GM18873 (cell line): Measurements from ENCODE around the gene RPH3AL.
"Not testable (repeated sequence)": the region's sequence is repeated elsewhere in the genome, so short reads cannot be mapped to it uniquely, and the experiment has no call there.

ENCODE experiments used
- ATAC-seq: cut with Tn5 transposase; IDR thresholded peaks from one replicate; pipeline ENCODE4 v1.9.1; 2021; ENCODE audit warnings: mild to moderate bottlenecking, moderate library complexity, moderate number of reproducible peaks; ENCODE audit not compliant: unreplicated experiment, low FRiP score

The RPH3AL gene

DNA sequence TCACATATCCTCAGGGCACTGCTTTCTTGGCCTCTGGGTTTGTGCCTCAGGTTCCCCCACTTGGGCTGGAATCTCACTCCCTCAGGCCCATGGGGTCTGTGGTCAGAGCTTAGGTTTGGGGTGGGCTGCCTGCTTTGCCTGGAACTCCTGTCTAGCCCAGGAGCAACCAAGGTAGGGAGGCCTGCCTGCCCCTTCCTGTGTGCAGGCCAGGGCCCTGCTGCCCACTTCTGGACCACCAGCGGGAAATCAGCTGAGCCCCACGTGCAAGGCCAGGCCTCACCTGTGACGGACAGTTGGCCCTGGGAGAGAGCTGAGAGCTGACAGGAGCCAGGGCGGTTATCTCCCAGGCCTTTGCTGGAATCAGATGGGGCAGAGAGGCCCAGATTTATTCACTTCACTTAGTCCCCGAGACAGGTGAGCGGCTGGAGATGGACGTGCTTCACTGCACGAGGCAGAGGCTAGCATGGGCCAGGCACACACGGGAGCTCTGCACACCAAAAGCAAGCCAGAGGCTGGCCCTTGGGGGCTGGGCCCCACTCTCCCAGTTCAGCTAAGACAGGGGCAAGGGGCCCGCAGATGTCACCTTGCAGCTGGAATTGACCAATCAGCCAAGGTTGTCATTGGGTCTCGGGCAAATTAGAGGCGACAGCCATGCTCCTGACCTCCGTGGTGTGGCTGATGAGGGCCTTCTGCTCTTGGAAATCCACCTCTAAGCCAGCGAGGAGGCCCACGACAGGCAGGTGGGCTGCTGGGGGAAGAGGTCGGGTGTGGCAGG is 121.2 kb downstream of the RPH3AL start:
- ATAC-seq: no peak

DNA sequence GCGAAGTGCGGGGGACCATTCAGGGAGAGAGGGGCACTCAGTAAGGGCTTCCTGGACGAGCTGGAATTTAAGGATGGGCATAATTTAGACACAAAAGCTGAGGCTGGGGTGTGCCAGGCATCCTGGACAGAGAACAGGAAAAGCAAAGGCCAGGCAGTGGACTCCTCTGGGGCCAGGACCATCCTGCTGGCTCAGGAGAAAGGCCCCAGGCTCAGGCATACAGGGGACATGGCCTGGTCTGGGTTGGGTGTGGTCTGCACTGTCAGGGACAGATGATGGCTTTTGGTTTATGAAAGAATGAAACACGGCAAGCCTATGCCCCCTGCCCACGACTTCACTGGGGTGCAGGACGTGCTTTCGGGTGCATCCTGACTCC is 122.2 kb downstream of the RPH3AL start:
- no peak for ATAC-seq

DNA sequence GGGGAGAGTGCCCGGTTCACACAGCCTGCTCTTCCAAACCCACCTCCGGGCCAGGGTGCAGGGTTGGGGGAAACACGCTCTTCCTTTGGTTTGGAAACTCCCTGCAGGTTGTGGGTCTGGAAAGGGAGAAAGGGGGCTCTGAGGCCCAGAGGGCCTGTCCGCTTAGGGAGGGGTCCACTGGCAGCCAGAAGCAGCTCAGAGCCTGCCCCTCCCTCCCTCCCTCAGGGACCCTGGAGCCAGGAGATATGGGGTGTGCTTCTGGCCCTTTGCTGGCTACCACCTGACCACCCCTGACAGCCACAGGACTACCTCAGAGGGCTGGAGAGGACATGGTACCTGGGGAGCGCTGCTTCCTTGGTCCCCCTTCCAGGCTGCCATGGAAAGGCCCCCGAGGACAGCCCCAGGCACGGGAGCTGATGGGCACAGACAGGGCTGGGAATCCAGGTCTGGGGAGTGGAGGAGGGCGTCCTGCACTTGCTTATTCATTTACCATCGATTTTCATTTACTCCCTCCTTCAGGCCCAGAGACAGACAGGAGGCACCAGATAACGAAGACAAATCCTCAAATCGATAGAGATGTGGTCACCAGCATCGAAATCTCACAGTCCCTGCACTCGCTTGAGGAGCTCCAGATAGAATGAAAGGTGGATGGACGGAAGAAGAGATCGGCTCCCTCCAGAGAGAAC is 122.8 kb downstream of the RPH3AL start:
- ATAC-seq: no peak

DNA sequence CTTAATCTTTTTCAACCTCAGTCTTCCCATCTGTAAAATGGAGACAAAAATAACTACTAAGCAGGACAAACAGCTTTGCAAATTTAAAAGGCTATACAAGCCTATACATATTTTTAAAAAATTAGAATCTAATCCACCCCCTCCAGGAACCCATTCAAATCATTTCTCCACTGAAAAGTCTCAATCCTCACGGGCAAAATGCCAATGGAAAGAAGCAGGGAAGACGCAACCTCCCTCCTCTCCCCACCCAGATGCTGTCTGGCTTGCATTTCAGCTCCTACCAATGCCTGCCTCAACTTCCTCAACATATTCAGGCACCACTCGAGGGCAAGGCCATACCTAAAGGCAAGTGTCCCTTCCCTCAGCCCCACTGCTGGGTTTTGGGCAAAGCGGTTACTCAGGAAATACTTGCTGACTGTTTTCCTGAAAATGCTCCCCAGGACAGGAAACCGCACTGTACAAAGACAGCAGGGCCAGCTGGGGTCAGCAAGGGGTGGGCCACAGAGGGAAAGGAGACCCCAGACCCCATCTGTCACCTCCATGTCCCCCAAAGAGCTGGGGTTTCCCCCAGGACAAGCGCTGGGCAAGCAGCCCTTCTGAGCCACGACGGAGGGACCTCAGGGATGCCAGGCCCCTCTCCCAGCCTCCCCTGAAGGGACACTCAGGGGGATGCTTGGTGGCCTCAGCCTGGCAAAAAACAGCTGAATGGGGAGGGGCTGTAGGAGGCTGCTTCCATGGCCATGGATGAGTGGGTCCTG is 123.5 kb downstream of the RPH3AL start:
- ATAC-seq: no peak

DNA sequence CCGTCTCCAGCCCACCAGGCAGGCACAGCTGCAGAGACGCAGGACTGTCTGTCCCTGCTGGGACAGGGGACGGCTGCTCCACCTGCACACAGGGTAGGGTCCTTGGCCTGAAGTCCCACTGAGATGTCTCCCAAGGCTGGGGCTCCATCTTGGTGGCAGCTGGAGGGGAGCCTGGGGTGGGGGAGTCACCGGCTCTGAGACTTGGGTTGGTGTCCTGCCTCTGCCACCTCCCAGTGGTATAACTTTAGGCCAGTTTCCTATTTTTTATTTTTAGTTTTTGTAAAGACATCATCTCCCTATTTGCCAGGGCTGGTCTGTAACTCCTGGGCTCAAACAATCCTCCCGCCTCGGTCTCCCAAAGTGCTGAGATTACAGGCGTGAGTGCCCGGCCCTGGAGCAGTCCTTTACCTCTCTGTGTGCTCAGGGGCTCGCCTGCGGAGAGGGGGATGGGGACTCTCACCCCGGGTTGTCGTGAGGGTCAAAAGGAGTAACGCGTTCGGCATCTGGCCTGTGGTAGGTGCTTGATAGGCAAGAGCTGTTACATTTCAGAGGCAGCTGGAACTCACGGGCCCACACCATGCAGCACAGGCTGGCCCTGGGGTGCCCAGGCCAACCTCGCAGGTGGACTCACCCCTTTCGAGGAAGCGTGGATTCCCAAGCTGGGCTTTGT is 124.5 kb downstream of the RPH3AL start:
- no peak for ATAC-seq

DNA sequence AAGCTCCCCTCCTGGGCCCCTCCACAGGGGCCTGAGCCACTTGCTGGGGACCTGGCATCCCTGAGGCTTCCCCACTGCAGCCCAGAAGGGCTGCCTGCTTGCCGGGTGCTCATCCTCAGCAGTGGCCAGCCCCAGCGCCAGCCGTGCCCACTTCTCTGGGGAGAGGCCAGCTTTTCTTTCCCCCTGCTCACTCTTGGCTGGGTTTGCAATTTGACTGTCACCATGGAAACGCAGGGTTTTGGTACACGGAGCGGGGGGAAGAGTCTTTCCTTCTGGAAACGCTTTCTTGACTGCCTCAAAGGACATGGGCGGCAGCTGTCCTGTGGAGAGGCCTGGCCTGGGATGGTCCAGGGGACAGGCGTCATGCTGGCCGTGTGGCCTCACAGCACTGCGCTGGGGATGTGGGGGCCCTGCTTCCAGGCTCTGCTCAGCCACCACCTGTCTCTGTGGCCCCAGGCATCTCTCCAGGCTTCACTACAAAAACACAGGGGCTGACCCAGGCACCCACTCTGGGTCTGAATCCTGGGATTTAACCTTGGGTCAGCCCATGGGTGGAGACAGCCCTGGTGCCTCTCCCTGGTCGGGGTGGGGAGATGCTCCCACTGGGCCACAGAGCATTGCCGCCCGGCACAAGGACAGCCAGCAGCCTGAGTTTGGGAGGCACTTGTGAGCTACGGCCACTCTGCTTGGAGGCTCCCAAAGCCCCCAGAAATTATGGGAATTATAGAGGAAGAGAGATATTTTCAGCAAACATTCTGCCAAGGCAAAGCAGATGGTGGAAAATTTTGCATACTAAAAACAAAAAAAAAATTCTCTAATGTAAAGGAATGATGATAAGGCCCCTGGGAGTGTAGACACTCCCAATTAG is 125.3 kb downstream of the RPH3AL start:
- ATAC-seq: no peak

DNA sequence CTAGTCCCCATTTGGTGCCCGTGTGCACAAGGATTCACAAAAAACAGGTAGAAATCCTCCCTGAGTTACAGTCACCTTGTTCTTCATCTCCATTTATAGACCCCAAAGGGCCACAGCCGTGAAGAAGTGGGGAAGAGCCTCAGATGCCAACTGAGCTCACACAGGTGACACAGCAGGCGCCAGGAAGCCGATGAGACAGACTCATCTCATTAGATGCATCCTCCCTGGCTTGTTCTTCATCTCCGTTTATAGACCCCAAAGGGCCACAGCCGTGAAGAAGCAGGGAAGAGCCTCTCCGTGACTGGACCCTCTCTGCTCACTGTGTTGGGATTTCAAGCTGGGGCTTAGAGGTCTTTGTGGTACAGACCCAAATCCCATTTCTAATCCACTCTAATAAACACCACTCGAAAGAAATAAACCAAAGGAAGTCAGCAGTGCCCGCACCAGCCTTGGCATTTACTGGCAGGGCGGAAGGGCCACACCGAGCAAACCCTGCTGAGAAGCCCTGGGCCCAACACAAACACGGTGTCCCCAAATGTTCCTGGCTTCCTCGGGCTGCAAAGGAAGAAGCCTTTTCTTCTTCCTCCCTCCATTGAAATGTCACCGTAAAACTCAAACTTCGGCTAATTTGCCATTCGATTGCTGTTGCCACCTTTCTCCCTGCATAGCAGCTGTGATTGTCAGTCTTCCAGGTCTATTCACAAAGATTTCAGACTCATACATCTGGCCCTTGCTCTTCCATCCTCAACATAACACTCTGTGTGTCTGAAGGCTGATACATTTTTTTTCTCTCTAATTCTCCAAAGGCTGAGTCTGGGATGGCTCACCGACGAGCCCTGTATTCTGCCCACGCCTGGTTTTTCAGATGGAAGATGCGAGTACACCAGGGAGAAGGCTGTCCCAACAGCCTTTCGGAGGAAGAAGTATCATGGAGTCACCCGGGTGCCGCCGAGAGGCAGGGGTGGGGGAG is 126.2 kb downstream of the RPH3AL start:
- no peak for ATAC-seq

DNA sequence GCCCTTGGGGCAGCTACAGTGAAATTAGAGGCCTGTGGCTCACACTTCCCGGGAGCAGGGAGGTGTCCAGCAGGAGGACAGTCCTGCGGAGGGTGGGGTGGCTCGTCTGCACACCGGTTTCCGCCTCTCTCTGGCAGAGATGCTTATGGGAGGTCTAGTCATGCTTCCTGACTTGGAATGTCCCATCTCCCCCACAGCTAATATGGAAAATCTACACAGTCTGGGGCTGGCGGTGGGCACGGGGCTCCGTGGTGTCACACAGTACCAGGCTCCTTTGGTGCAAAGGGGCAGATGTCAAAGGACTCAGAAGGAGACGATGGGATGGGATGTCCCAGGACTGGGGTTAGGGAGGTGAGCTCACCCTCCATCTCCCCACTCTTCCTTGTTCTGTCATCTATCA is 127.1 kb downstream of the RPH3AL start:
- no peak for ATAC-seq

DNA sequence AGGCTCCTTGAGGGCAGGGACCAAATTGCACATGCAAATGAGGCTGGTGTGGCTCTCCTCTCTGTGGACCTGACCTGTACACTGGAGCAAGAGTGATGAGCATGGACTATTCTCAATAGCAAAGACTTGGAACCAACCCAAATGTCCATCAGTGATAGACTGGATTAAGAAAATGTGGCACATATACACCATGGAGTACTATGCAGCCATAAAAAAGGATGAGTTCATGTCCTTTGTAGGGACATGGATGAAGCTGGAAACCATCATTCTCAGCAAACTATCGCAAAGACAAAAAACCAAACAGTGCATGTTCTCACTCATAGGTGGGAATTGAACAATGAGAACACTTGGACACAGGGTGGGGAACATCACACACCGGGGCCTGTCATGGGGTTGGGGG is 128.0 kb downstream of the RPH3AL start:
- ATAC-seq: not testable (repeated sequence)

DNA sequence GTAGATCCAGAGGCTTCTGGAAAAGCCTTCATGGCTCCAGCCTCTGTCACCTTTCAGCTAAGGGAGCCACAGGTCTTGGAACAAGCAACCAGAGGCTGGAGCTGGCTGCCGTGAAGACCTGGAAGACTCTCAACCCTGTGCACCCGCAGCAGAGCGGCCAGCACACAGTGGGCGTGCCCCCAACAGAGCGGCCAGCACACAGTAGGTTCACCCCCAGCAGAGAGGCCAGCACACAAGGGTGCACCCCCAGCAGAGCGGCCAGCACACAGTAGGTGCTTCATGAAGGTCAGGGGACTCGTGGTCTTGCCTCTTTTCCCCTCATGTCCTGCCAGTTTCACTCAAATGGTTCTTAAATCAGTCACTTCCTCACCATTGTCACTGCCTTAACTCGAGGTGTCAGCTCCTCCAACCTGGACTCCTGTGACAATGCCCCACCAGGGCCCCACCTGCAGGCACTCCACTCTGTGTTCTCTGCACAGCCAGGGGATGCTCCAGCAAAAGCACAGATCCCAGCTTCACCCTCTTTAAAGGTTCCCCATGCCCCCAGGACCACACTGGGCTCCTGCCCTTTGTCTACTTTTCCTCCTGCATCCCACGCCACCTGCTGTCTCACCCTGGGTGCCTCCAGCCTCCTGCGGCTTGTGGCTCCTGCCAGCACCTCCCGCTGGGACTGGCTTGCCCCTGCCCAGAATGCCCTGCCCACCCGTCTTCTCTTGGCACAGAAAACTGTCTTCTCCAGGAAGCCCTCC is 128.7 kb downstream of the RPH3AL start:
- ATAC-seq: no peak

DNA sequence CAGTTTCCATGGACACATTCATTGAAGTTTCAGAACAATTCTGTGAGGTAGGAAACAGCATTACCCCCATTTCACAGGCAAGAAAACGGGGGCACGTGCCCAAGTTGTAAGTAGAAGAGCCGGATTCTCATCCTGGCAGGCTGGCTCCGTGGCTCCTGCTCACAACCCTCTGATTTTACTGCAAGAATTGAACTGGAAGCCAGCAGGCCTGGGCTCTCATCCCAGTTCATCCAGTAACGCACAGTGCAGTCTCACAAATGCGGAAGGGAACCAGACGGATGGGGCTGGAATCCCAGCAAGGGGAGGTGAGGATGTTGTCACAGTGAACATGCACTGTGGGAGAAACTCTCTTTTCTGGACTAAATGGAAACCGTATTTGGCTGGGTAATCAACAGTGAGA is 130.4 kb downstream of the RPH3AL start:
- no peak for ATAC-seq

DNA sequence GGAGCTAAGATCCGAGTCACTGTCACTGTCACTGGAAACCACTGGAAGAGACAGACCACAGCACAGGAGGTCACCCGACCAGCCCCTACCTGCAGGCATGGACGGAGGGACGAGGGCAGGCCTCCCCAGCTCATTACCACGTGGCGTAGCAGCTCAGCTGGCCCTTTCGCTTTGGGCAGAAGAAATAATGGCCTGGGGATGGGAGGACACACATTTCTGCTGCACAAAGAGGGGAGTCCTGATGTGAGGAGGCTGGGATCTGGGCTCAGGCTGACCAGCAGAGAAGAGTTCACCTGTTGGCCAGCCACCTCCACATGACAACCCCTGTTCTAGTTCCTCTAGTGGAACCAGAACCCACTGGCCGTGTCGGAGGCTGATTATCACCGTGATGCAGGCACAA is 132.9 kb downstream of the RPH3AL start:
- ATAC-seq: no peak

DNA sequence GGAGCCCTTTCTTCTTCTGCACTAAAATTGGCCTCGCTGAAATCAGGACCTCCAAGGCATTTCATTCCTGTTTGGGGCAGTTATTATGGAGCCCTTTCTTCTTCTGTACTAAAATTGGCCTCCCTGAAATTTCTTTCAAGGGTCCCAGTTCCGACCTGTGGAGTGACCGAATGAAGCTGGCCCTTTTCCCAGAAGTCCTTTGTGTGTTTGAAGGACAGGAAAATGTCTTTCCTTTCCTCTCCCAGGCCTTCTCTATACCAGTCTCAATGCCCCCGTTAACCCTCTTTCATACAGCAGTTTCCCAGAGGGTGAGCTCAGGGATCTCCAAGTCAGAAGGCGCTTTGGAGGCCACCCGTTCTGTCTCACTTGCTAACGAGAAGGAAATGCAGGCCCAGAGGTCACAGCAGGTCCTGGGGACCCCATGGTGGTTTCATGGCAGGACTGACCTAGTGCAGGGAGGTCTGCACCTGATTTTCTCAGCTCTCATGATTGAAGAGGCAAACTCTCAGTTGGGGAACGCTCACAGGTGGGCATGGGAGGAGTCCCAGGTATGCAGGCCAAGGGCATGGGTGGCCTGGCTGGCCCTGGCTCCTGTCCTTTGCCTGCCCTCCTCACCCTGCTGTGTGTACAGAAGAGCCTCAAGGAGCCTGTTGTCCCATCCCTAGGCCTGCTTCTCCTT is 134.0 kb downstream of the RPH3AL start:
- no peak for ATAC-seq

DNA sequence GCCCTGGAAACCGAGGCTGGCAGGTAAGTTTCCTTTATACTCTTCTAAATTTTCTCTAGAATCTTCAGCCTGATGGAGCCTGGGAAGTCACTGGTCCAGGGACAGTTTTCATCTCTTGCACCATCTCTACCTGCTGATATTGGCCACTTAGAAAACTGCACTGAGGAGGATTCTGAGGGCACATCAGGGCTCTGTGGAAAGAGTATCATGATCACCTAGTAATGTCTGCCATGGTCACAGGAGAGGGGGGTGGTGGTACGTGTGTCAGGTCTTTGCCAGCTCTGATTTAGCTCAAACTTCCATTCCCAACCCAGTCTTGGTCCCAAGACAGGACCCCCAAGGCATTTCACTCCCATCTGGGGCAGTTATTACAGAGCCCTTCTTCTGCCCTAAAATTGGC is 136.0 kb downstream of the RPH3AL start:
- ATAC-seq: no peak

DNA sequence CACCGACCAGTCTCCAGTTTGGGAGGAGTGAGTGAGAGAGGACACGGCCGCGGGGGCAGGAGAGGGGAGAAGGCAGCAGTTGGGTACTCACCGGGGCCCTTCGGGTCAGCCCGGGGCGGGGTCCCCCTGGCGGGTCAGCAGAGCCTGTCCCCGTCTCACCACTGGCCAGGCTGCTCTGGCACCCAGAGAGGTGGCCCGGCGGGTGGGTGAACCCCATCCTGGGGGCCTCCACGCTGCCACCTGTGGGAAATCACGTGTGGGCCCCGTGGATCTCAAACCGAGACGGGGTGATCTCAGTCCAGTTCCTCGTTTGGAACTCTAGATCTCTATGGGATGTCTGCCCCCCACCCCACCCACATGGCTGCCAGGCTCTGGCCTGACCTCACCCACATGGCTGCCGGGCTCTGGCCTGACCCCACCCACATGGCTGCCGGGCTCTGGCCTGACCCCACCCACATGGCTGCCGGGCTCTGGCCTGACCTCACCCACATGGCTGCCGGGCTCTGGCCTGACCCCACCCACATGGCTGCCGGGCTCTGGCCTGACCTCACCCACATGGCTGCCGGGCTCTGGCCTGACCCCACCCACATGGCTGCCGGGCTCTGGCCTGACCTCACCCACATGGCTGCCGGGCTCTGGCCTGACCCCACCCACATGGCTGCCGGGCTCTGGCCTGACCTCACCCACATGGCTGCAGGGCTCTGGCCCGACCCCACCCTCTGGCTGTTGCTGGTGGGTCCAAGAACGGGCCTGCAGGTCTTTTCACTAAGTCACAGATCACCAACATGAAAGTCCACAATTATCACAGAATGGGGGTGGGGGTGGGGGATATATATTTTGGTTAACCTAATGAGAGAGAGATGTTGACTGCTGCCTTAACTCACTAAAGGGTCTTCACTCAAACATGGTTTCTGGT is 136.8 kb downstream of the RPH3AL start:
- ATAC-seq: not testable (repeated sequence)

DNA sequence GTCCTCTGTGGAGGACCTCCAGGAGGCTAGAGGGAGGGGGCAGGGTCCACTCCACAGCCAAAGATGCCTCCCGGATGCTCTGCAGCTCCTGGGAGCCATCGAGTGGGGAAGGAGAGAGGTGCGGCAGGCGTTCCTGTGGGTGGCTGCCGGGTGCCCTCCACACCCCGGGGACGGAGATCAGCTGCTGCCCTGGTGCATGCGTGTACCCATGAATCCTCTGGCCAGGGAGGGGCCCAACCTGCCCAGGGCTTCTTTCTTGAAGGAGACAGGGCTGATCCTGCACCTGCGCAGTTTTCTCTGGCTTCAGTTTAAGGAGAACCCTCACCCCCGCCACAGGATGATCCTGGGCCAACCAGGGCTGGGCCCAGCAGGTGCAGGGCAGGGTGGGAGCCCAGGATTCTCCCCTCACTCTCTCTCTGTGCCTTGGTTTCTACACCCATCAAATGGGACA is 137.7 kb downstream of the RPH3AL start:
- no peak for ATAC-seq
